A549 (cell line): Measurements from ENCODE around the gene CACNG3. TPM values are rescaled to one million over a fixed set of nuclear protein-coding genes. Genes with fewer than 3 reads are reported as not detected.

ENCODE experiments used
- ATAC-seq, 2 experiments: fragments of 200-7000 bp in 1 of 2; fragments of >200 bp in 1 of 2; cut with Nextera tagmentation in 1 of 2; cut with Tn5 transposase in 1 of 2; 3 replicates each; pipeline versions ENCODE4 v1.8.0 to v1.9.1; 2018 to 2020; ENCODE audit warnings: mild to moderate bottlenecking in 1 of 2, moderate library complexity in 1 of 2
- CTCF ChIA-PET: fragments of 300-600 bp; sonication (Branson Sonifier 250); formaldehyde crosslinking; extraction: SDS; loops from one replicate; lab custom pipeline; 2021; ENCODE audit warnings: antibody characterized with exemption, inconsistent platforms; lab: Yijun Ruan, JAX
- POLR2A ChIA-PET: fragments of 350-600 bp; formaldehyde crosslinking; extraction: SDS; loops from one replicate; lab custom pipeline; 2021; ENCODE audit warnings: antibody characterized with exemption, inconsistent platforms; lab: Yijun Ruan, JAX
- DNase-seq, 2 experiments: peaks; one replicate each; pipeline versions ENCODE4 v3.0.0 to v3.0.0-alpha.2; 2011 to 2016; ENCODE audit warnings: low read depth in 1 of 2, low spot score in 1 of 2
- FAIRE-seq: peaks from 2 replicates; lab custom pipeline; 2011; peaks lifted over from hg19 to GRCh38; lab: Jason Lieb, UNC
- H3K27ac ChIP-seq, 2 experiments: fragments of >200 bp; sonication (Bioruptor Twin); formaldehyde crosslinking; 3 replicates each; pipeline ENCODE4 v1.5.1; 2016 to 2017
- H3K4me1 ChIP-seq: fragments of >200 bp; sonication (Bioruptor Twin); formaldehyde crosslinking; 3 replicates; pipeline ENCODE4 v1.6.1; 2016
- H3K4me2 ChIP-seq: fragments of >200 bp; sonication (Bioruptor Twin); formaldehyde crosslinking; 3 replicates; pipeline ENCODE4 v1.6.1; 2016
- H3K4me3 ChIP-seq: fragments of >200 bp; sonication (Bioruptor Twin); formaldehyde crosslinking; 3 replicates; pipeline ENCODE4 v1.5.1; 2016
- H3K9me3 ChIP-seq: fragments of >200 bp; sonication (Bioruptor Twin); formaldehyde crosslinking; 3 replicates; pipeline ENCODE4 v1.6.1; 2016
- BHLHE40 ChIP-seq: IDR thresholded peaks from 2 replicates; pipeline ENCODE4 v1.6.1; 2012; ENCODE audit warnings: low read depth, low read length, inconsistent platforms
- CBX8 ChIP-seq: fragments of 200-600 bp; sonication (generic); IDR thresholded peaks from 2 replicates; pipeline ENCODE4 v1.6.1; 2016
- CHD2 ChIP-seq: fragments of 150-350 bp; IDR thresholded peaks from 2 replicates; pipeline ENCODE4 v1.6.1; 2014; ENCODE audit warnings: low read length; ENCODE audit not compliant: partially characterized antibody
- CHD4 ChIP-seq: fragments of 200-600 bp; sonication (generic); IDR thresholded peaks from 2 replicates; pipeline ENCODE4 v1.6.1; 2016; ENCODE audit warnings: antibody characterized with exemption, mild to moderate bottlenecking, borderline replicate concordance
- FOSB ChIP-seq: fragments of 250-450 bp; sonication (Bioruptor Pico); IDR thresholded peaks from 2 replicates; pipeline ENCODE4 v1.5.0; 2020; ENCODE audit warnings: mild to moderate bottlenecking, moderate library complexity
- FOSL2 ChIP-seq, 2 experiments: fragments of 450-650 bp in 1 of 2; fragments of >200 bp in 1 of 2; sonication (Bioruptor Twin) in 1 of 2; formaldehyde crosslinking; IDR thresholded peaks; 2 replicates each; pipeline versions ENCODE4 v1.5.0 to v1.6.1; 2016 to 2020; ENCODE audit warnings: mild to moderate bottlenecking in 1 of 2, moderate library complexity in 1 of 2
- GATA3 ChIP-seq: IDR thresholded peaks from 2 replicates; pipeline ENCODE4 v1.6.1; 2012; ENCODE audit warnings: borderline replicate concordance
- HDAC2 ChIP-seq: fragments of 200-600 bp; sonication (generic); IDR thresholded peaks from 2 replicates; pipeline ENCODE4 v1.6.1; 2016
- HEYL ChIP-seq: fragments of 250-450 bp; sonication (Bioruptor Pico); IDR thresholded peaks from 2 replicates; pipeline ENCODE4 v1.8.0; 2021; ENCODE audit warnings: mild to moderate bottlenecking, moderate library complexity
- JUNB ChIP-seq: fragments of >200 bp; sonication (Bioruptor Twin); formaldehyde crosslinking; IDR thresholded peaks from 2 replicates; pipeline ENCODE4 v1.6.1; 2016
- KDM1A ChIP-seq: fragments of 200-600 bp; sonication (generic); IDR thresholded peaks from 2 replicates; pipeline ENCODE4 v1.6.1; 2016; ENCODE audit warnings: low read depth, mild to moderate bottlenecking
- NFE2L2 ChIP-seq: fragments of 150-350 bp; conservative IDR thresholded peaks from 2 replicates; pipeline ENCODE4 v1.6.1; 2014; ENCODE audit warnings: low read length
- NPAS2 ChIP-seq: fragments of 250-450 bp; sonication (Bioruptor Pico); IDR thresholded peaks from 2 replicates; pipeline ENCODE4 v1.8.0; 2022; ENCODE audit warnings: mild to moderate bottlenecking, moderate library complexity, borderline replicate concordance
- NR3C1 ChIP-seq: fragments of >200 bp; sonication (Bioruptor Twin); formaldehyde crosslinking; IDR thresholded peaks from 3 replicates; pipeline ENCODE4 v1.6.1; 2017
- POLR2A ChIP-seq: IDR thresholded peaks from 2 replicates; pipeline ENCODE4 v1.6.1; 2012; ENCODE audit warnings: mild to moderate bottlenecking, low read length
- RAD21 ChIP-seq, 2 experiments: fragments of >200 bp in 1 of 2; sonication (Bioruptor Twin) in 1 of 2; formaldehyde crosslinking in 1 of 2; IDR thresholded peaks in 1 of 2; conservative IDR thresholded peaks in 1 of 2; 2 replicates in 1 of 2; 3 replicates in 1 of 2; pipeline ENCODE4 v1.6.1; 2012 to 2018; ENCODE audit warnings: inconsistent platforms in 1 of 2
- RARB ChIP-seq: fragments of 250-450 bp; sonication (Bioruptor Pico); IDR thresholded peaks from 2 replicates; pipeline ENCODE4 v1.8.0; 2021; ENCODE audit warnings: mild to moderate bottlenecking, moderate library complexity
- RCOR1 ChIP-seq: fragments of 150-350 bp; IDR thresholded peaks from 2 replicates; pipeline ENCODE4 v1.6.1; 2014; ENCODE audit warnings: antibody characterized with exemption, low read length, low read depth
- RFX5 ChIP-seq: fragments of 450-650 bp; IDR thresholded peaks from 2 replicates; pipeline ENCODE4 v1.7.1; 2014; ENCODE audit warnings: antibody characterized with exemption, mild to moderate bottlenecking, moderate library complexity
- RNF2 ChIP-seq: fragments of 200-600 bp; sonication (generic); IDR thresholded peaks from 2 replicates; pipeline ENCODE4 v1.6.1; 2016; ENCODE audit warnings: low read depth, mild to moderate bottlenecking, antibody characterized with exemption, moderate library complexity, borderline replicate concordance
- SREBF2 ChIP-seq: fragments of 450-650 bp; IDR thresholded peaks from 2 replicates; pipeline ENCODE4 v1.6.1; 2014; ENCODE audit warnings: mild to moderate bottlenecking, moderate library complexity
- TP53 ChIP-seq: fragments of 250-450 bp; sonication (Bioruptor Pico); IDR thresholded peaks from 2 replicates; pipeline ENCODE4 v1.5.0; 2021; ENCODE audit warnings: mild to moderate bottlenecking, moderate library complexity
- ZC3H11A ChIP-seq: fragments of 450-650 bp; IDR thresholded peaks from 2 replicates; pipeline ENCODE4 v1.6.1; 2014; ENCODE audit warnings: antibody characterized with exemption, mild to moderate bottlenecking
- ZFP36 ChIP-seq: fragments of 450-650 bp; IDR thresholded peaks from 2 replicates; pipeline ENCODE4 v1.6.1; 2014; ENCODE audit warnings: borderline replicate concordance; ENCODE audit not compliant: partially characterized antibody
- WGBS: methylation state at CpG from one replicate; pipeline ENCODE4 v1.1.6; 2017; ENCODE audit errors: missing lambda C conversion rate; 5-methylcytosine and 5-hydroxymethylcytosine counted together
- polyA plus RNA-seq, 4 experiments: library from polyadenylated mRNA; depleted of rRNA in 3 of 4; stranded (reverse); fragments of >200 nt; fragmentation: RNase III in 1 of 4; extraction: RNeasy Plus Mini Kit Qiagen cat#74134 plus additional on column Dnase treatment in 1 of 4; gene quantifications; 2 replicates in 3 of 4; 3 replicates in 1 of 4; pipeline ENCODE4 v1.2.3, GENCODE V29; 2011 to 2017
- TF ChIP-seq, protein P1 (sequence below): IDR thresholded peaks from 2 replicates; pipeline ENCODE4 v1.6.1; 2012
- TF ChIP-seq, protein P2 (sequence below): fragments of 450-650 bp; IDR thresholded peaks from 2 replicates; pipeline ENCODE4 v1.6.1; 2014; ENCODE audit warnings: antibody characterized with exemption
- TF ChIP-seq, protein P3 (sequence below): fragments of >200 bp; sonication (Bioruptor Twin); formaldehyde crosslinking; IDR thresholded peaks from 3 replicates; pipeline ENCODE4 v1.6.1; 2016

Gene CACNG3
- polyA plus RNA-seq, 2 of the 4 experiments (the other 2 are of a cell fraction), result not detected

DNA sequence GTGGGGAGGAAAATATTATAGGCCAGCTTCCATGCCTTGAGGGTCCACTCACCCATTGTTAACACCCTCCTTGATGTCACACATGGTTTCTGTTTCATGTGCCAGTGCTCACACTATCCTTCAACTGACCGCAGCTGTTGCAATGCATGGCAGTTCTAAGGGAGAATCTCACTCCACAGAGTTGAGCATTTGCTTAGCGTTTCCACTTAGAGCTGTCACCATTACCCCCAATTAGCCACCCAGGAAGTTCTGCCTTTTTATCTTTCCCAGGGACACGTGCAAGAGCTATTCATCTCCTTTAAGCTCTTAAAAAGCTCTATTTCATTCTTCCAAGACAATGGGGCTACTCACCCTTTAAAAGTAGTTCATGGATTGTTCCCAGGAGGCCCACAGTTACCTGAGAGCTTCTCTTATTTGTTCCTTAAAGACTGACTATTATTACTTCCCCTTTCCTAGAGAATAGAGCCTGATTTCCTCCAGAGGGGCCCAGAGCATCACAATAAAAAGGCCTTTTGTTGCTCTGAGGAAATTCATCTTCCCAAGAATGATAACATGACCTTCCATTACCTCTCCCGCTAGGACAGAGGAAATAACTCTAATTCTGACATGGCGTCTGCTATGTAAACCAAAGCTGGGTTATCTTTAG, 126.8 kb downstream of the CACNG3 start:
- ATAC-seq (no peak), FAIRE-seq (no peak), DNase-seq (no peak)
- Histone ChIP-seq H3K27ac (no peak overlapping the region), H3K4me1 (no peaks in the 10 kb centered on the region), H3K4me2 (no peak overlapping the region), H3K4me3 (no peak overlapping the region), H3K9me3 (peaks cover 23% of the 10 kb centered on the region; the same call in 2 of the 3 replicates)
- TF ChIP-seq CHD2 (no peak), ZC3H11A (no peak), GATA3 (no peak), ZFP36 (no peak), RCOR1 (no peak), RFX5 (no peak), FOSL2 (IDR thresholded peaks at IDR 0.05) (no peak), FOSL2 (CRISPR knock-in tag; IDR thresholded peaks at IDR 0.05) (no peak), RARB (CRISPR knock-in tag) (no peak), NR3C1 (no peak), CHD4 (no peak), JUNB (no peak), RNF2 (no peak), CBX8 (no peak), FOSB (CRISPR knock-in tag) (no peak), TP53 (CRISPR knock-in tag) (no peak), HDAC2 (no peak), NPAS2 (CRISPR knock-in tag) (no peak)
- TF ChIP-seq, protein P1, sequence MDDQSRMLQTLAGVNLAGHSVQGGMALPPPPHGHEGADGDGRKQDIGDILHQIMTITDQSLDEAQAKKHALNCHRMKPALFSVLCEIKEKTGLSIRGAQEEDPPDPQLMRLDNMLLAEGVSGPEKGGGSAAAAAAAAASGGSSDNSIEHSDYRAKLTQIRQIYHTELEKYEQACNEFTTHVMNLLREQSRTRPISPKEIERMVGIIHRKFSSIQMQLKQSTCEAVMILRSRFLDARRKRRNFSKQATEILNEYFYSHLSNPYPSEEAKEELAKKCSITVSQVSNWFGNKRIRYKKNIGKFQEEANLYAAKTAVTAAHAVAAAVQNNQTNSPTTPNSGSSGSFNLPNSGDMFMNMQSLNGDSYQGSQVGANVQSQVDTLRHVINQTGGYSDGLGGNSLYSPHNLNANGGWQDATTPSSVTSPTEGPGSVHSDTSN, result no peak
- TF ChIP-seq, protein P2, sequence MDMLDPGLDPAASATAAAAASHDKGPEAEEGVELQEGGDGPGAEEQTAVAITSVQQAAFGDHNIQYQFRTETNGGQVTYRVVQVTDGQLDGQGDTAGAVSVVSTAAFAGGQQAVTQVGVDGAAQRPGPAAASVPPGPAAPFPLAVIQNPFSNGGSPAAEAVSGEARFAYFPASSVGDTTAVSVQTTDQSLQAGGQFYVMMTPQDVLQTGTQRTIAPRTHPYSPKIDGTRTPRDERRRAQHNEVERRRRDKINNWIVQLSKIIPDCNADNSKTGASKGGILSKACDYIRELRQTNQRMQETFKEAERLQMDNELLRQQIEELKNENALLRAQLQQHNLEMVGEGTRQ, result no peak
- ChIA-PET CTCF (interaction anchor here (0.5 kb wide), 1 partner anchor 28 kb away, joined by 3 read pairs; no protein-coding TSS in a partner anchor), POLR2A (no interaction called here)
- 28% methylated on average over 5 of the region's 5 CpGs for WGBS

DNA sequence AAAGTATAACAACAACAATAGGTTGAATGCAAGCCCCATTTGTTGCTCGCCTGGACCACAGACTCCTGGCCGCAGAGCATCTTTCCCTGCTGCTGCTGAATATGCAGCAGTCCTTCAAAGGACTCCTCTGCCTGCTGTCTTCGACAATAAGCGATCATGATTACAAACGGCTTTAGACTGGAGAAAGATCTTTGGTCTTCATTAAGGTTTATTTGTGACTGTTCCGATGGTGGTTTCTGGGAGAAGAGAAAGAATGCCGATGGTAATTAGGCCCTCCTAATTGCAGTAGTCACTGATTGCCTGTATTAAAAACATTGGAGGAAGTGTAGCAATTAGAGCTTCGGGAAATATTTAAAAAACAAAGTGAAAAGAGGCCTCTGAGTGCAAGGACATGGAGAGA, 138.2 kb downstream of the CACNG3 start:
- FAIRE-seq, result no peak
- ATAC-seq, result no peak
- 32% methylated on average over 8 of the region's 8 CpGs for WGBS
- no peak for DNase-seq
- Histone ChIP-seq H3K4me3 (no peak overlapping the region), H3K4me2 (no peak overlapping the region), H3K27ac (no peak overlapping the region), H3K9me3 (no peaks in the 10 kb centered on the region), H3K4me1 (no peaks in the 10 kb centered on the region)
- ChIA-PET POLR2A (no interaction called here), CTCF (no interaction called here)
- TF ChIP-seq NPAS2 (CRISPR knock-in tag) (no peak), GATA3 (no peak), ZC3H11A (no peak), FOSL2 (IDR thresholded peaks at IDR 0.05) (no peak), FOSL2 (CRISPR knock-in tag; IDR thresholded peaks at IDR 0.05) (no peak), RAD21 (conservative IDR thresholded peaks at IDR 0.05 in 1 of 2, IDR thresholded peaks at IDR 0.05 in 1 of 2) (no peak), KDM1A (no peak), JUNB (no peak), SREBF2 (no peak), BHLHE40 (no peak), NFE2L2 (no peak), POLR2A (no peak), HEYL (CRISPR knock-in tag) (no peak), RCOR1 (no peak), CBX8 (no peak)
- TF ChIP-seq, protein P3, sequence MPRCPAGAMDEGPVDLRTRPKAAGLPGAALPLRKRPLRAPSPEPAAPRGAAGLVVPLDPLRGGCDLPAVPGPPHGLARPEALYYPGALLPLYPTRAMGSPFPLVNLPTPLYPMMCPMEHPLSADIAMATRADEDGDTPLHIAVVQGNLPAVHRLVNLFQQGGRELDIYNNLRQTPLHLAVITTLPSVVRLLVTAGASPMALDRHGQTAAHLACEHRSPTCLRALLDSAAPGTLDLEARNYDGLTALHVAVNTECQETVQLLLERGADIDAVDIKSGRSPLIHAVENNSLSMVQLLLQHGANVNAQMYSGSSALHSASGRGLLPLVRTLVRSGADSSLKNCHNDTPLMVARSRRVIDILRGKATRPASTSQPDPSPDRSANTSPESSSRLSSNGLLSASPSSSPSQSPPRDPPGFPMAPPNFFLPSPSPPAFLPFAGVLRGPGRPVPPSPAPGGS, result no peak
- TF ChIP-seq, protein P1, result no peak
- TF ChIP-seq, protein P2, result no peak
